Breast epithelium (tissue), 4 donors: Measurements from ENCODE around the gene PRKAR1B. TPM values are rescaled to one million over a fixed set of nuclear protein-coding genes. Genes with fewer than 3 reads are reported as not detected.

Source experiments
- DNase-seq, 2 donors: peaks; one replicate each; pipeline ENCODE4 v3.0.0-alpha.2; 2019; ENCODE audit warnings: low spot score in 2 of 2
- H3K27ac ChIP-seq, 2 donors: fragments of 200-600 bp; sonication (generic) in 1 of 2; one replicate each; pipeline ENCODE4 v1.5.1; 2016 to 2019; ENCODE audit warnings: mild to moderate bottlenecking in 1 of 2
- H3K27me3 ChIP-seq, 2 donors: fragments of 200-600 bp; sonication (generic) in 1 of 2; one replicate each; pipeline versions ENCODE4 v1.5.1 to v1.6.0; 2017 to 2019; ENCODE audit warnings: control low read depth in 1 of 2, mild to moderate bottlenecking in 1 of 2
- H3K36me3 ChIP-seq: fragments of 200-600 bp; one replicate; pipeline ENCODE4 v1.5.1; 2019
- H3K4me1 ChIP-seq, 2 donors: fragments of 200-600 bp; sonication (generic); one replicate each; pipeline ENCODE4 v1.5.1; 2016 to 2019; ENCODE audit warnings: control low read depth in 1 of 2
- H3K4me3 ChIP-seq, 3 donors: fragments of 200-600 bp; sonication (generic); 1 replicate in 2 of 3; 2 replicates in 1 of 3; pipeline ENCODE4 v1.5.1; 2016 to 2019; ENCODE audit warnings: mild to moderate bottlenecking in 3 of 3, moderate library complexity in 2 of 3
- H3K9me3 ChIP-seq, 2 donors: fragments of 200-600 bp; sonication (generic) in 1 of 2; one replicate each; pipeline ENCODE4 v1.5.1; 2016 to 2019; ENCODE audit warnings: control low read depth in 1 of 2
- CTCF ChIP-seq, 3 donors: fragments of 450-650 bp; IDR thresholded peaks; one replicate each; pipeline ENCODE4 v1.5.1; 2016 to 2017; ENCODE audit warnings: antibody characterized with exemption in 3 of 3, mild to moderate bottlenecking in 3 of 3, moderate library complexity in 3 of 3
- POLR2A ChIP-seq: fragments of 450-650 bp; IDR thresholded peaks from one replicate; pipeline ENCODE4 v1.6.1; 2016; ENCODE audit warnings: antibody characterized with exemption, mild to moderate bottlenecking, moderate library complexity
- POLR2AphosphoS5 ChIP-seq, 3 donors: sonication (generic); formaldehyde crosslinking; IDR thresholded peaks; one replicate each; pipeline ENCODE4 v1.6.1; 2017; ENCODE audit warnings: antibody characterized with exemption in 3 of 3
- intact Hi-C: fragments of 100-400 bp; cut with DNase I; formaldehyde crosslinking; loops from one replicate; pipeline ENCODE4 v1.15.1; 2023; ENCODE audit warnings: low total_unique reads
- total RNA-seq, 3 donors: library from RNA; depleted of rRNA; stranded (reverse); fragments of >200 nt; gene quantifications; one replicate each; pipeline ENCODE4 v1.1.0, GENCODE V29; 2016

PRKAR1B gene
- total RNA-seq, 3 donors from 2014 or later = 3.7 to 10.5 (median 7.9) TPM

- no peaks in the 10 kb centered on the region for H3K36me3 ChIP-seq
- H3K27ac ChIP-seq = no peak overlapping the region
- H3K4me3 ChIP-seq = no peak overlapping the region
- H3K9me3 ChIP-seq = peaks cover 0 to 4% of the 10 kb centered on the region in 2 donors
- TF ChIP-seq CTCF (IDR thresholded peaks at IDR 0.05) = no peak
- TF ChIP-seq POLR2A = no peak
- no peak for TF ChIP-seq POLR2AphosphoS5 (IDR thresholded peaks at IDR 0.05)
- no peak for DNase-seq
- intact Hi-C loops = no loop called here
- H3K27me3 ChIP-seq = no peaks in the 10 kb centered on the region
- peaks cover 0 to 4% of the 10 kb centered on the region in 2 donors for H3K4me1 ChIP-seq
Measured at GRCh38 chr7:542131-542712, 184.9 kb downstream of the PRKAR1B start.

DNA sequence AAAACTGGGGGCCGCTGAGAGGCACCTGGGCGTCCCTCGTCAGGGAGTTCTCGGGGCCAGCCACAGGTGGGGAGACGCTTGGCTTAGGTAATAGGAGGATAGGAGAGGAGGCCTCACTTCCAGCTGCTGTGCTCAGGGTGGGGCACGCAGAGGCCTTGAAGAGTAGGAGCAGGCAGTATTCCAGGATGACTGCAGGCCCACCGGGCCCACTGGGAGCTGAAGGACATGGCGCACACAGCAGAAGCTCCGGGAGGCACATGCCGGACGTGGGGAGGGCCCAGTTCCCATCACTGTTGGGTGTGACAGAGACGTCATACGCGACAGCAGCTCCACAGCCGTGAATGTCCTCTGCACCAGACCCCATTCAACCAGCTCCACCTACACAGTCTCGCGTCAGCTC is 185.4 kb downstream of the PRKAR1B start:
- DNase-seq = no peak
- Histone ChIP-seq H3K27ac (no peak overlapping the region), H3K9me3 (peaks cover 0 to 4% of the 10 kb centered on the region in 2 donors), H3K36me3 (no peaks in the 10 kb centered on the region), H3K4me1 (peaks cover 0 to 4% of the 10 kb centered on the region in 2 donors), H3K27me3 (no peaks in the 10 kb centered on the region), H3K4me3 (no peak overlapping the region)
- intact Hi-C loops = no loop called here
- TF ChIP-seq POLR2AphosphoS5 (IDR thresholded peaks at IDR 0.05) (no peak), CTCF (IDR thresholded peaks at IDR 0.05) (no peak), POLR2A (no peak)

DNA sequence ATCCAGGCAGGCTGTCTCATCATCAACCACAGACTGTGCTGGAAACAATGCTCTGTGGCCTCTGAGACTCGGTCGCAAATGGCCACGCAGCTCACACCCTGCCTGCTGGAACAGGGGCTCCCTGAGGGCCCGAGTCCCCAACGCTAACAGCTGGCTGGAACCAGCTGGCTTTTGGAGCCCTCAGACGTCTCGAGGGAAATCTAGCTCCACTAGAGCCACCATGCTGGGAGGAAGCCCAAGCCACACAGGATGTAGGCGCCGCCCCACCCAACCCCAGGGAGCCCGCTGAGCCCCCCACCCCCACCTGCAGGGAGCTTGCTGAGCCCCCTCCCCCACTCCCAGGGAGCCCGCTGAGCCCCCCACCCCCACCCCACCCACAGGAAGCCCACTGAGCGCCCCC is 186.1 kb downstream of the PRKAR1B start:
- H3K36me3 ChIP-seq = no peaks in the 10 kb centered on the region
- peaks cover 0 to 4% of the 10 kb centered on the region in 2 donors for H3K9me3 ChIP-seq
- no peak for DNase-seq
- intact Hi-C loops = no loop called here
- H3K27me3 ChIP-seq = no peaks in the 10 kb centered on the region
- no peak overlapping the region for H3K4me3 ChIP-seq
- H3K27ac ChIP-seq = no peak overlapping the region
- no peak for TF ChIP-seq CTCF (IDR thresholded peaks at IDR 0.05)
- no peak for TF ChIP-seq POLR2AphosphoS5 (IDR thresholded peaks at IDR 0.05)
- no peak for TF ChIP-seq POLR2A
- peaks cover 0 to 4% of the 10 kb centered on the region in 2 donors for H3K4me1 ChIP-seq

DNA sequence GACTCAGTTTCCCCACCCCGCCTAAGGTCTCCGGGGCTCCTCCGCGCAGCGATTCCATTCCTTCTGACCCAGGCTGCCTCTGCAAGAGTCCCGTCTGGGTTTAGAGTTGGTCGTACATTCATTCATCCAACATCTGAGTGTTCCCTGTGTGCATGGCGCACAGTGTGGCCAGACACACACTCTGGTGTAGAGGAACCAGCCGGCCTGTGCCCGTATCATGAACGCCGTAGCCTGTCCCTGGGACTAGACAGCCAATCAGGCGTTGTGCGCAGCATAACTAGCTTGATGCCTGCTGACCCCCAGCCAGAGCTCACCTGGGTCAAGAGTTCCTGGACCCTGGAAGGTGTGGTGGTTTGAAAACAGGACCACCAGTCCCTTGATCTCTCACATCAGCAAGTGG is 186.5 kb downstream of the PRKAR1B start:
- no peak for TF ChIP-seq POLR2A
- no peak for TF ChIP-seq POLR2AphosphoS5 (IDR thresholded peaks at IDR 0.05)
- no peak for TF ChIP-seq CTCF (IDR thresholded peaks at IDR 0.05)
- Histone ChIP-seq H3K27me3 (no peaks in the 10 kb centered on the region), H3K9me3 (peaks cover 0 to 4% of the 10 kb centered on the region in 2 donors), H3K27ac (peak overlapping the region in 1 of 2 donors; percentile 54), H3K36me3 (no peaks in the 10 kb centered on the region), H3K4me3 (no peak overlapping the region), H3K4me1 (peaks cover 0 to 4% of the 10 kb centered on the region in 2 donors)
- intact Hi-C loops = no loop called here
- no peak for DNase-seq

- TF ChIP-seq CTCF (IDR thresholded peaks at IDR 0.05) = no peak
- TF ChIP-seq POLR2A = no peak
- TF ChIP-seq POLR2AphosphoS5 (IDR thresholded peaks at IDR 0.05) = no peak
- Histone ChIP-seq H3K9me3 (peaks cover 0 to 4% of the 10 kb centered on the region in 2 donors), H3K27ac (peak overlapping the region; percentile 54 to 71), H3K27me3 (no peaks in the 10 kb centered on the region), H3K4me1 (peaks cover 0 to 4% of the 10 kb centered on the region in 2 donors), H3K4me3 (peak overlapping the region in 2 of 3 donors; percentile 7 to 43), H3K36me3 (no peaks in the 10 kb centered on the region)
- DNase-seq = peak in 1 of 2 donors; percentile 81
- intact Hi-C loops = no loop called here
Measured at GRCh38 chr7:539731-540411, 187.2 kb downstream of the PRKAR1B start.
